AG09309 (cell line): ENCODE measurements around the gene DCHS1.

Experiments used
- DNase-seq: peaks from one replicate; pipeline ENCODE4 v3.0.0-alpha.2; 2010; ENCODE audit warnings: low read depth
- H3K4me3 ChIP-seq: 2 replicates; pipeline ENCODE4 v1.5.1; 2011; ENCODE audit warnings: mild to moderate bottlenecking, low read depth, low read length, moderate library complexity; ENCODE audit not compliant: control insufficient read depth
- CTCF ChIP-seq: IDR thresholded peaks from 2 replicates; pipeline ENCODE4 v1.5.1; 2011; ENCODE audit warnings: mild to moderate bottlenecking, low read depth, low read length, inconsistent platforms; ENCODE audit not compliant: insufficient read depth, control insufficient read depth; ENCODE audit errors: missing control alignments

DCHS1 gene

GRCh38 chr11:6632116-6633073 lies 23.2 kb downstream of the DCHS1 start:
- no peak overlapping the region for H3K4me3 ChIP-seq
- no peak for TF ChIP-seq CTCF
- no peak for DNase-seq

- no peak overlapping the region for H3K4me3 ChIP-seq
- TF ChIP-seq CTCF, result no peak
- no peak for DNase-seq
Measured at GRCh38 chr11:6631361-6631890, 24.2 kb downstream of the DCHS1 start.

GRCh38 chr11:6630632-6631291 lies 24.8 kb downstream of the DCHS1 start:
- DNase-seq, result no peak
- no peak for TF ChIP-seq CTCF
- no peak overlapping the region for H3K4me3 ChIP-seq

DNA sequence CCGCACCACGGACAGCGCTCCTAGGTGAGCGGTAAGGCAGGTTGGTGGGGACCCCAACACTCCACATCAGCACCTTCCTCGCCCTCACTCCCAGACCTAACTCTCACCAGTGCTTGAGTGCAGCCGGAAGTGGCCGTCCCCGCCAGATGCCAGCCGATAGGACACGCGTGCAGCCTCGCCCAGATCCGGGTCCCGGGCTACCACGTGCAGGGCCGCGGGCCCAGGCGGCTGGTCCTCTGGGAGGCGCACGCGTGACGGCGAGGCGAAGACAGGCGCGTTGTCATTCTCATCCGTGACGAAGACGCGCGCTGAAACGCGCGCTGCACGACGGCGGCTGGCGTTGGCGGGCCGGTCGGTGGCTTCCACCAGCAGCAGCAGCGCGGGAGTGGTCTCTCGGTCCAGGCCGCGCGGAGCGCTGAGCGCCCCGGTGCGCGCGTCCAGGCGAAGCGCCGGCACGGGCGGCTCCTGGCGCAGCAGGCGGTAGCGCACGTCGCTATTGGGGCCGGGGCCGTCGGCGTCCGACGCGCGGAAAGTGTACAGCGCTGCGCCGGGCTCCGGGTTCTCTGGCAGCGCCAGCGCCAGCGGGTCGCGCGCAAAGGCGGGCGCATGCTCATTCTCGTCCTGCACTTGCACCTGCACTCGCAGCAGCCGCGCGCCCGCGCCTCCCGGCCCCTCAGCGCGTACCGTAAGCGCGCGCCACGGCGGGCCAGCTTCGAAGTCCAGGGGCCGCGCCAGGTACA lies 25.5 kb downstream of the DCHS1 start:
- no peak for DNase-seq
- no peak for TF ChIP-seq CTCF
- no peak overlapping the region for H3K4me3 ChIP-seq

- no peak overlapping the region for H3K4me3 ChIP-seq
- no peak for DNase-seq
- no peak for TF ChIP-seq CTCF
Measured at GRCh38 chr11:6629573-6629891, 26.1 kb downstream of the DCHS1 start.

GRCh38 chr11:6628526-6628925 lies 27.1 kb downstream of the DCHS1 start:
- H3K4me3 ChIP-seq, result no peak overlapping the region
- DNase-seq, result no peak
- no peak for TF ChIP-seq CTCF
